ENCODE data around the gene PHKG1. TPM values are rescaled to one million over a fixed set of nuclear protein-coding genes. Genes with fewer than 3 reads are reported as not detected.

Gene PHKG1
- total RNA-seq, 1 experiment from 2014 or later, result 1.2 TPM

GRCh38 chr7:56079450-56080185 lies 13.1 kb downstream of the PHKG1 start:
- ChIA-PET CTCF (interaction anchor here (0.6 to 1.0 kb wide), 3 partner anchors 13 to 253 kb away, joined by 4 to 6 read pairs (median 4); partner anchors contain the start of genes PHKG1 and SUMF2), POLR2A (interaction anchor here (0.8 kb wide), 1 partner anchor 26 kb away, joined by 3 read pairs; no protein-coding TSS in a partner anchor)
- Mint-ChIP-seq H3K4me3 (ENCODE audit: unreplicated experiment) (no peak overlapping the region), H3K4me1 (ENCODE audit: insufficient read depth, unreplicated experiment) (peaks cover 9% of the 10 kb centered on the region), H3K27ac (ENCODE audit: low read depth, unreplicated experiment) (no peak overlapping the region), H3K27me3 (ENCODE audit: insufficient read depth, unreplicated experiment) (no peaks in the 10 kb centered on the region), H3K36me3 (ENCODE audit: insufficient read depth, unreplicated experiment) (peaks cover 72% of the 10 kb centered on the region), H3K9me3 (ENCODE audit: unreplicated experiment) (no peaks in the 10 kb centered on the region)
- no TSS peak for BruUV-seq (replicated peaks)
- no peak for TF ChIP-seq CTCF (IDR thresholded peaks at IDR 0.05; ENCODE audit: unreplicated experiment)
- no peak for DNase-seq (ENCODE audit: unreplicated experiment)
- intact Hi-C loops (cut with micrococcal nuclease), result loop anchor here (10.0 kb wide), 1 partner anchor 645 kb away; no protein-coding TSS in a partner anchor

GRCh38 chr7:56078196-56078595 lies 14.6 kb downstream of the PHKG1 start:
- H3K9me3 Mint-ChIP-seq (ENCODE audit: unreplicated experiment), result no peaks in the 10 kb centered on the region
- intact Hi-C loops (cut with micrococcal nuclease), result loop anchor here (10.0 kb wide), 1 partner anchor 643 kb away; no protein-coding TSS in a partner anchor
- CTCF ChIA-PET, result interaction anchor here (0.8 to 1.2 kb wide), 3 partner anchors 14 to 437 kb away, joined by 3 to 5 read pairs (median 3); partner anchors contain the start of gene PHKG1

GRCh38 chr7:56077681-56078080 lies 15.1 kb downstream of the PHKG1 start:
- POLR2A ChIA-PET, result interaction anchor here (0.6 to 1.6 kb wide), 2 partner anchors 15 kb away, joined by 3 to 5 read pairs; partner anchors contain the start of gene PHKG1

More at GRCh38 chr7:56078196-56078595, 14.6 kb downstream of the PHKG1 start:
- Mint-ChIP-seq H3K27ac (ENCODE audit: low read depth, unreplicated experiment) (no peak overlapping the region), H3K36me3 (ENCODE audit: insufficient read depth, unreplicated experiment) (peaks cover 74% of the 10 kb centered on the region), H3K4me1 (ENCODE audit: insufficient read depth, unreplicated experiment) (peaks cover 16% of the 10 kb centered on the region), H3K27me3 (ENCODE audit: insufficient read depth, unreplicated experiment) (no peaks in the 10 kb centered on the region), H3K4me3 (ENCODE audit: unreplicated experiment) (no peak overlapping the region)
- BruUV-seq (replicated peaks), result no TSS peak
- no peak for DNase-seq (ENCODE audit: unreplicated experiment)
- no peak for TF ChIP-seq CTCF (IDR thresholded peaks at IDR 0.05; ENCODE audit: unreplicated experiment)
- POLR2A ChIA-PET, result interaction anchor here (1.0 to 1.6 kb wide), 2 partner anchors 15 to 68 kb away, joined by 3 to 5 read pairs; partner anchors contain the start of gene PHKG1

More at GRCh38 chr7:56077681-56078080, 15.1 kb downstream of the PHKG1 start:
- no TSS peak for BruUV-seq (replicated peaks)
- peaks cover 73% of the 10 kb centered on the region for H3K36me3 Mint-ChIP-seq (ENCODE audit: insufficient read depth, unreplicated experiment)
- TF ChIP-seq CTCF (IDR thresholded peaks at IDR 0.05; ENCODE audit: unreplicated experiment), result no peak
- no peaks in the 10 kb centered on the region for H3K27me3 Mint-ChIP-seq (ENCODE audit: insufficient read depth, unreplicated experiment)
- no peak for DNase-seq (ENCODE audit: unreplicated experiment)
- intact Hi-C loops (cut with micrococcal nuclease), result loop anchor here (10.0 kb wide), 1 partner anchor 643 kb away; no protein-coding TSS in a partner anchor
- no peak overlapping the region for H3K4me3 Mint-ChIP-seq (ENCODE audit: unreplicated experiment)
- CTCF ChIA-PET, result interaction anchor here (0.7 to 1.3 kb wide), 7 partner anchors 13 to 437 kb away, joined by 3 to 7 read pairs (median 3); partner anchors contain the start of genes PHKG1 and SUMF2
- H3K9me3 Mint-ChIP-seq (ENCODE audit: unreplicated experiment), result no peaks in the 10 kb centered on the region
- no peak overlapping the region for H3K27ac Mint-ChIP-seq (ENCODE audit: low read depth, unreplicated experiment)
- H3K4me1 Mint-ChIP-seq (ENCODE audit: insufficient read depth, unreplicated experiment), result peaks cover 16% of the 10 kb centered on the region

All from MCF 10A (cell line).